Activated naive CD8-positive, alpha-beta T cell treated with anti-CD3 and anti-CD28 coated beads, Interleukin-2, amount 10 ng/mL, durations not matched to agents 7 days and 5 days (primary cell): ENCODE measurements around the gene NAT9. TPM values are rescaled to one million over a fixed set of nuclear protein-coding genes. Genes with fewer than 3 reads are reported as not detected.
A peak's percentile ranks its signal among the peaks of the same experiment; 100 is the strongest.

Experiments used
- ATAC-seq: fragments of 150-1000 bp; cut with Tn5 transposase; one replicate; pipeline ENCODE4 v1.10.0; 2021; ENCODE audit warnings: low read depth, moderate library complexity
- POLR2A ChIA-PET: fragments of 350-600 bp; sonication (Branson Sonifier 250); formaldehyde crosslinking; loops from one replicate; lab custom pipeline; 2021; ENCODE audit warnings: antibody characterized with exemption; lab: Charles Lee
- DNase-seq: peaks from one replicate; pipeline ENCODE4 v3.0.0; 2021
- H3K27ac Mint-ChIP-seq: one replicate; pipeline ENCODE4 v1.8.0; 2022; ENCODE audit warnings: mild to moderate bottlenecking, mixed read lengths
- H3K27me3 Mint-ChIP-seq: one replicate; pipeline ENCODE4 v1.8.0; 2022; ENCODE audit warnings: mild to moderate bottlenecking, moderate library complexity, mixed read lengths
- H3K36me3 Mint-ChIP-seq: one replicate; pipeline ENCODE4 v1.8.0; 2021; ENCODE audit warnings: mild to moderate bottlenecking, mixed read lengths
- H3K4me1 Mint-ChIP-seq: one replicate; pipeline ENCODE4 v1.8.0; 2021; ENCODE audit warnings: mixed read lengths
- H3K4me3 Mint-ChIP-seq: one replicate; pipeline ENCODE4 v1.8.0; 2022; ENCODE audit warnings: mild to moderate bottlenecking, moderate library complexity, mixed read lengths
- H3K9me3 Mint-ChIP-seq: one replicate; pipeline ENCODE4 v1.8.0; 2021; ENCODE audit warnings: mixed read lengths
- microRNA-seq: library from miRNA; unstranded; fragments of <30 nt; microRNA quantifications from one replicate; pipeline ENCODE4 v1.2.0, GENCODE V29; 2022
- total RNA-seq, 2 experiments: library from RNA; stranded (reverse); gene quantifications; one replicate each; pipeline ENCODE4 v1.2.3, GENCODE V29; 2021

Gene NAT9
- total RNA-seq, 2 experiments from 2014 or later, result 37.6 to 42.1 TPM

DNA sequence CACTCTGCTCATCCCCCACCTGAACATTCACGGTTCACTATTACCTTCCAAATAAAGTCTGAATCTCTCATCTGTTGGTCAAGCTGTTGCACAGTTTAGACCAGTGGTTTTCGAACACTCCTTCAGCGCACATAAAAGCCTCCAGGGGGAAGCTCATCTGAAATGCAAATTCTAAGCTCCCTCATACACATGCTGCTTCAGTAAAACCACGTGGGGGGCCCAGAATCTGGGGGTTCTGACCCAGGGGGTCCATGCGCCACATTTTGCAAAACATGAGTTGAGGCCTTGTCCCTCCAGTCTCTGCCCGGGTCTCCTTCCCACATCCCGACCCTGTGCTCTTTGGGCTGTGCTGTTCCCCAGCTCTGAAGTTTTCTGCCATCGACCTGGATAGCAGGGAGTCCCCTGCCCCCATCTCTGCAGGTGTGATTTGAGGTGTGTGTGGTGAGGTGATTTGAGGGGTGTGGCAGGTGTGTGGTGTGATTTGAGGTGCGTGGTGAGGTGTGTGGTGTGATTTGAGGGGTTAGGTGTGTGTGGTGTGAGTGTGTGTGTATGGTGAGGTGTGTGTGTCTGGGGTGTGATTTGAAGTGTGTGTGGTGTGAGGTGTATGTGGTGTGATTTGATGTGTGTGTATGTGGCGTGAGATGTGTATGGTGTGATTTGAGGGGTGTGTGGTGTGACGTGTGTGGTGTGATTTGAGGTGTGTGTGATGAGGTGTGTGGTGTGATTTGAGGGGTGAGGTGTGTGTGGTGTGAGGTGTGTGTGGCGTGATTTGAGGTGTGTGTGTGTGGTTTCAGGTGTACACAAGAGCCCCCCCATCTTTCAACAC, 43.9 kb downstream of the NAT9 start:
- Mint-ChIP-seq H3K4me1 (peaks cover 26% of the 10 kb centered on the region), H3K27me3 (peaks cover 20% of the 10 kb centered on the region)
- ATAC-seq, result no peak

DNA sequence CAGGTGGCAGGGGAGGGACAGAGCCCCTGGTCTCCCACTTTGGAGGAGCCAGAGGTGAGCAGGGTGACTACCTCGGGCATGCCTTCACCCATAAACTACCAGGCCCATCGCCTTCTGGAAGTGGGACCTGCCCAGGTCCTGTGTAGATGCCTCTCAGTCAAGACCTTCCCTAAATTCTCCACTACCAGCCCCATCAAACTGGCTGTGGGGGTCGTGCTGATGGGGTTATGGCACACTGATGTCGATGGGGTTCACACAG, 44.9 kb downstream of the NAT9 start:
- ATAC-seq (peak; percentile 11), DNase-seq (no peak)
- Mint-ChIP-seq H3K4me1 (peaks cover 23% of the 10 kb centered on the region), H3K27ac (no peak overlapping the region), H3K4me3 (peak overlapping the region; percentile 37), H3K36me3 (no peaks in the 10 kb centered on the region), H3K27me3 (peaks cover 17% of the 10 kb centered on the region), H3K9me3 (peaks cover 1% of the 10 kb centered on the region)
- POLR2A ChIA-PET, result no interaction called here

More for the DNA sequence above, 43.9 kb downstream of the NAT9 start:
- DNase-seq, result no peak
- no peaks in the 10 kb centered on the region for H3K36me3 Mint-ChIP-seq
- POLR2A ChIA-PET, result no interaction called here
- peaks cover 1% of the 10 kb centered on the region for H3K9me3 Mint-ChIP-seq
- no peak overlapping the region for H3K27ac Mint-ChIP-seq
- no peak overlapping the region for H3K4me3 Mint-ChIP-seq

DNA sequence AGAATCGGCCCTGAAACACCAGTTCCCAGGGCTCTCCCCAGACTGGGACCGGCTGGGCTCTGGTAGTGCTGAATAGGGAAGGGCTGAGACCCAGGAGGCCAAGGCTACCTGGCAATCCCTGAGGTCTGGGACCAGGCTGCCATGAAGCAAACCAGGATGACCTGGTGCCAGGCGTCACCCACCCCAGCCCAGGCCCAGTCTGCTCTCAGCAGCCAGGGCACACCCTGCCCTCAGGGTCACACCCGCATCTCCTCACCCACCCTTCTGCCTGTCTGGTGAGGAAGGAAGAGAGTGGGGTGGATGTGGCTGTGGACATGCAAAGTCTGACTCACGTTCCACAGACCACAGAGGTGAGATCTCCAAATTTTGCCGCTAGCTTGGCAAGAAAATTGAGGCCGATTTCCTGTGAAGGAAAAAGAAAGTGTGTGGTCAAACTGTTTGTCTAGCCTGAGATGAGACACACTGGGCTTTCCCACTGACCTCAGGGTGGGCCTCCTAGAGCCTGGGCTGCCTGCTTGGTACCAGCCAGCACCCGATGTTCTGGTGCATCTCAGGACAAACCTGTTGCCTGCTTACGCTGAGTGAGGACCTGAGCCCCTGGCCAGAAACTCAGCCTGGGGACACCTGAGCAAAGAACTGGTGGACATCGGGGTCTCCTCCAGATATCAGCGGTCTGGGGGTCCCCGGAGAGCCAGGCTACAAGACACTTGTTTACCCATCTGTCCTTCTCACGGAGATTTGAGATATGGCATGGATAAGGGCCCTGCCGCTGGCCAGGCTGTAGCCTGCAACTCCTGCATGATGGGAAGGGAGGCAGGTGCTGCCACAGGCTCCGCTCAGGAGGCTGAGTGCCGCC, 45.4 kb downstream of the NAT9 start:
- Mint-ChIP-seq H3K27ac (peak overlapping the region; percentile 46), H3K9me3 (peaks cover 1% of the 10 kb centered on the region), H3K4me1 (peaks cover 21% of the 10 kb centered on the region), H3K4me3 (peak overlapping the region; percentile 37), H3K27me3 (peaks cover 13% of the 10 kb centered on the region), H3K36me3 (no peaks in the 10 kb centered on the region)
- DNase-seq (peak; percentile 62), ATAC-seq (peak; percentile 78)
- POLR2A ChIA-PET, result no interaction called here

DNA sequence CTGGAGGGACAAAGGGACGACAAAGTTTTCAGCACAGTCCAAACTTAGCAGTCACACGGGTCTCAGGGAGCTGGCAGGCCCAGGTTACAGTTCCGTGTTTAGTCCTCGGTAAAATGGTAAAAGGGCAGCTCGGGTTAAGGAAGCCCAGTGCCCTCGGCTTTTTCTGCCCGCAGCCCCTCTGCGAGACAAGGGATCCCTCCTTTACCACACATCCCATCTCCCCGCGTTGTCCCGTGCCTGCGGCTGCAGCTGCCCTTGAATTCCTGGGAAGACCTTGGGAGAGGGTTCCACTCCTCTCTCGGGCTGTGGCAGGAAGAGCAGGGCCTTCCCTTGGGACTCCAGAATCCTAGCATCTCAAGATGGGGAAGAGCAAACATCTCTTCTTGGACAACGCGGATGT, 46.3 kb downstream of the NAT9 start:
- H3K4me3 Mint-ChIP-seq, result peak overlapping the region; percentile 14
- H3K27ac Mint-ChIP-seq, result no peak overlapping the region
- peaks cover 17% of the 10 kb centered on the region for H3K4me1 Mint-ChIP-seq
- H3K36me3 Mint-ChIP-seq, result no peaks in the 10 kb centered on the region
- DNase-seq (no peak), ATAC-seq (no peak)
- peaks cover 12% of the 10 kb centered on the region for H3K27me3 Mint-ChIP-seq
- POLR2A ChIA-PET, result no interaction called here
- H3K9me3 Mint-ChIP-seq, result peaks cover 1% of the 10 kb centered on the region

DNA sequence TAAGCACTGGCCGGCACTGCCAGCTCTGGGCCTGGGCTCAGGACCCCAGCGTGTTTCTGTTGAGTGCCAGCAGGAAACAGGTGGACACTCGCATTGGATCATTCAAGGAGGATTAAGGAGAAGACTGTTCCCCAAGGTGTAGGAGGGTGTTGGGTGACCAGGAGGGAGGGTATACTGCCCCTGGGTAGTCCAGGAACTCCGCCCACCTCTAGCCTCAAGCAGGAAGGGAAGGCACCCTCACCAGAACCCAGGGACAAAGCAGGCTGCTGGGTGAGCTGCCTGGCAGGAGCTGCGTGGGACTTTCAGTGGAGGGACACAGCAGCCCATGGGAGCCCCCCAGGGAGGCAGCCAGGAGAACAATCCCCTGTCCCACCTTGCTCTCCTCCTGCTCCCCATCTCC, 46.8 kb downstream of the NAT9 start:
- Mint-ChIP-seq H3K4me1 (peaks cover 14% of the 10 kb centered on the region), H3K27me3 (peaks cover 10% of the 10 kb centered on the region), H3K36me3 (no peaks in the 10 kb centered on the region), H3K27ac (no peak overlapping the region), H3K9me3 (peaks cover 1% of the 10 kb centered on the region), H3K4me3 (no peak overlapping the region)
- ATAC-seq (no peak), DNase-seq (no peak)
- POLR2A ChIA-PET, result no interaction called here

DNA sequence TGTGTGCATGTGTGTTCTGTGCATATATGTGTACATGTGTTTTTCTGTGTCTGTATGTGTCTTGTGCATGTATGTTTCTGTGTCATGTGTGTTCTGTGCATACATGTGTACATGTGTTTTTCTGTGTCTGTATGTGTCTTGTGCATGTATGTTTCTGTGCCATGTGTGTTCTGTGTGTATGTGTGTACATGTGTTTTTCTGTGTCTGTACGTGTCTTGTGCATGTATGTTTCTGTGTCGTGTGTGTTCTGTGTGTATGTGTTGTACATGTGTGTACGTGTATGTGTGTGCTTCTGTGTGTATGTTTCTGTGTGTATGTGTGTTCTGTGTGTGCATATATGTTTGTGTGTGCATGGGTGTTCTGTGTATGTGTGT, 47.5 kb downstream of the NAT9 start:
- peaks cover 9% of the 10 kb centered on the region for H3K27me3 Mint-ChIP-seq
- no peak overlapping the region for H3K4me3 Mint-ChIP-seq
- H3K27ac Mint-ChIP-seq, result no peak overlapping the region
- ATAC-seq (no peak), DNase-seq (no peak)
- no peaks in the 10 kb centered on the region for H3K9me3 Mint-ChIP-seq
- H3K36me3 Mint-ChIP-seq, result no peaks in the 10 kb centered on the region
- POLR2A ChIA-PET, result no interaction called here
- H3K4me1 Mint-ChIP-seq, result peaks cover 17% of the 10 kb centered on the region

DNA sequence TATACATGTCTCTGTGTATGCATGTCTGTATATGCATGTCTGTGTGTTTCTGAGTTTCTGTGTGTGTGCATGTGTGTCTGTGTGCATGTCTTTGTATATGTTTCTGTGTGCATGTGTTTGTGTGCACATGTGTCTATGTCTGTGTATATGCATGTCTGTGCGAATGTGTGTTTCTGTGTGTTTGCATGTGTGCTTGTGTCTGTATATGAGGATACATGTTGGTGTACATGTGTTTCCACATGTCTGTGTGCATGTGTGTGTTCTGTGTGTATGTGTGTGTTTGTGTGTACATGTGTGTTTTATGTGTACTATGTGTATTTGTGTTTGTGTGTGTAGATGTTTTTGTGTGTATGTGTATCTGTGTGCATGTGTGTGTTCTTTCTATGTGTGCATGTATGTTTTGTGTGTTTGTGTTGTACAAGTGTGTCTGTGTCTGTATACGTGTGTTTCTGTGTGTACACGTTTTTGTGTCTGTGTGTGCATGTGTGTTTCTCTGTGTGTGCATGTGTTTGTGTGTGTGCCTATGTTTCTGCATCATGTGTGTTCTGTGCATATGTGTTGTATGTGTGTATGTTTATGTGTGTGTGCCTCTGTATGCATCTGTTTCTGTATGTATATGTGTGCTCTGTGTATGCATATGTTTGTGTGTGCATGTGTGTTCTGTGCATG, 48.0 kb downstream of the NAT9 start:
- DNase-seq (no peak), ATAC-seq (no peak)
- peaks cover 9% of the 10 kb centered on the region for H3K27me3 Mint-ChIP-seq
- POLR2A ChIA-PET, result no interaction called here
- peaks cover 17% of the 10 kb centered on the region for H3K4me1 Mint-ChIP-seq
- no peak overlapping the region for H3K4me3 Mint-ChIP-seq
- H3K9me3 Mint-ChIP-seq, result no peaks in the 10 kb centered on the region
- no peak overlapping the region for H3K27ac Mint-ChIP-seq
- H3K36me3 Mint-ChIP-seq, result no peaks in the 10 kb centered on the region

DNA sequence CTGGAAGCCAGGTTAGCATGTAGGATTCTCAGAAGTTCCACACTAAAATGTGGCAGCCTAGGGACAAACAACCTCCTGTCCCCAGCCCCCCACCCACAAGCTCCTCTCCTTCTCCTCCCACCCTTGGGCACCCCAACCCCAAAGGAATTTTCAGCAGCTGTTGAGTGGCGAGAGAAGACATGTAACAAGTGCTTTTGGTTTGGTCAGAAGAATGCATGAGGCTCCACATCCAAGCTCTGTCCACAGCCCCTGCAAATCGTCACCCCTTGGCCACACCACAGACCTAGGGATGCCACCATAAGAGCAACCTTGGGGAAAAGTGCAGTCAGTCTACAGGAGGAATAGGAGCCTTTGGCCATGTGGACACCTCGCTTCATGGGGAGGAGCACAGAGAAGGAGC, 51.0 kb downstream of the NAT9 start:
- Mint-ChIP-seq H3K27ac (no peak overlapping the region), H3K36me3 (no peaks in the 10 kb centered on the region), H3K9me3 (no peaks in the 10 kb centered on the region), H3K4me3 (no peak overlapping the region), H3K27me3 (peaks cover 31% of the 10 kb centered on the region), H3K4me1 (peaks cover 7% of the 10 kb centered on the region)
- POLR2A ChIA-PET, result no interaction called here
- DNase-seq (no peak), ATAC-seq (no peak)

DNA sequence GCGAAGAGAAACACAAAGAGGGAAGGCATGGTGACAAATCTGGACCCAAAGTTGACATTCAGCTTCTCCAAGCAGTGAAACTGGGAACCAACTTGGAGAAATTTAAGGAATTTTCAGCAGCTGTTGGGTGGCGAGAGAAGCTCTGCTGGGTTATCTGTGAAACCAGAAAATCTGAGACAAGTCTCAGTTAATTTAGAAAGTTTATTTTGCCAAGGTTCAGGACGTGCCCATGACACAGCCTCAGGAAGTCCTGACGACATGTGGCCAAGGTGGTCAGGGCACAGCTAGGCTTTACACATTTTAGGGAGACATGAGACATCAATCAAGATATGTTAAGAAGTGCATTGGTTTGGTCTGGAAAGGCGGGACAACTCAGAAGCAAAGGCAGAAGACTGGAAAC, 52.3 kb downstream of the NAT9 start:
- no peaks in the 10 kb centered on the region for H3K9me3 Mint-ChIP-seq
- H3K4me3 Mint-ChIP-seq, result no peak overlapping the region
- DNase-seq (no peak), ATAC-seq (no peak)
- H3K36me3 Mint-ChIP-seq, result no peaks in the 10 kb centered on the region
- no peak overlapping the region for H3K27ac Mint-ChIP-seq
- peaks cover 37% of the 10 kb centered on the region for H3K27me3 Mint-ChIP-seq
- peaks cover 5% of the 10 kb centered on the region for H3K4me1 Mint-ChIP-seq
- POLR2A ChIA-PET, result no interaction called here

DNA sequence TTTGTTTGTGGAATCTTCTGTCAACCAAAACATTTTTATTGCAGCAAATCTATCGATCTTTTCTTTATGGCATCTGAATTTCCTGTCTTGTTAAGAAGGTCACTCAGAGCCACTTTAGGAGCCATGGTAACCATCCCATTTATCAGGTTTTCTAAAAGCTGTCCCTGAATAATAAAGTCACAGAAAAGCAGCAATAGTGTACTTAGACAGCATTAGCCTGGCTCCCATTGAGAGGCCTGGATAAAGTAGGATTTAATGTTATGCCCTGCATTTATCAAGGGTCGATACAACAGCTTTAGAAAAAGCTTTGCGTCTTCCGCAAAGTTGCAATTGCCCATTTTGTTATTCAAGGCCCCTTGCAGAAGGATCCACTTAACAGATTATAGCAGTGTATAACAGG, 53.4 kb downstream of the NAT9 start:
- Mint-ChIP-seq H3K36me3 (no peaks in the 10 kb centered on the region), H3K9me3 (no peaks in the 10 kb centered on the region), H3K4me3 (no peak overlapping the region), H3K27ac (no peak overlapping the region), H3K27me3 (peaks cover 42% of the 10 kb centered on the region), H3K4me1 (peaks cover 5% of the 10 kb centered on the region)
- POLR2A ChIA-PET, result no interaction called here
- DNase-seq, result no peak
- no peak for ATAC-seq

Small RNA genes lying within 50 kb of the gene (microRNA-seq; reads per million reads assigned to microRNA genes)
- gene MIR3615, result 73.0 reads per million, percentile 51 among the genes with 10 or more reads in this experiment

Other genes with a start within 250 kb of the NAT9 start
- gene CD300LB, start 244.9 kb downstream of the NAT9 start, total RNA-seq, result not detected
- gene CD300C, start 230.2 kb downstream of the NAT9 start, total RNA-seq, result under 1 TPM; 0.45 to 0.61 TPM
- gene CD300H, start 208.8 kb downstream of the NAT9 start, total RNA-seq, result not detected
- gene CD300LD, start 184.1 kb downstream of the NAT9 start, total RNA-seq, result not detected
- not detected for gene CD300E, start 152.6 kb downstream of the NAT9 start, total RNA-seq
- under 1 TPM in 1 of 2 experiments, not detected in 1; 0.25 TPM for gene CD300LF, start 63.4 kb downstream of the NAT9 start, total RNA-seq
- gene RAB37, start 39.1 kb downstream of the NAT9 start, total RNA-seq, result 10 to 100 TPM; 24.7 to 27.5 TPM
- 100 to 1,000 TPM; 241 to 244 TPM for gene NHERF1, start 27.7 kb downstream of the NAT9 start, total RNA-seq
- gene GRIN2C, start 83.5 kb upstream of the NAT9 start, total RNA-seq, result under 1 TPM in 1 of 2 experiments, not detected in 1; 0.17 TPM
- gene FDXR, start 96.6 kb upstream of the NAT9 start, total RNA-seq, result 10 to 100 TPM; 25.4 to 30.8 TPM
- not detected for gene FADS6, start 117.3 kb upstream of the NAT9 start, total RNA-seq
- not detected for gene USH1G, start 146.9 kb upstream of the NAT9 start, total RNA-seq
- not detected for gene OTOP2, start 147.9 kb upstream of the NAT9 start, total RNA-seq
- gene OTOP3, start 159.6 kb upstream of the NAT9 start, total RNA-seq, result not detected
- gene HID1, start 196.4 kb upstream of the NAT9 start, total RNA-seq, result 1 to 10 TPM; 3.6 to 3.9 TPM
- gene CDR2L, start 211.3 kb upstream of the NAT9 start, total RNA-seq, result under 1 TPM; 0.11 to 0.14 TPM
- 10 to 100 TPM; 32.2 to 36.2 TPM for gene MRPL58, start 236.3 kb upstream of the NAT9 start, total RNA-seq